HG03460 (cell line): ENCODE measurements around the gene MEPCE.
"Not testable (repeated sequence)": the region's sequence is repeated elsewhere in the genome, so short reads cannot be mapped to it uniquely, and the experiment has no call there.

Experiments used
- ATAC-seq: cut with Tn5 transposase; IDR thresholded peaks from one replicate; pipeline ENCODE4 v1.9.1; 2021; ENCODE audit not compliant: unreplicated experiment

The MEPCE gene

GRCh38 chr7:100429637-100430492 lies at the start of gene MEPCE:
MEPCE (plus strand) TSS chr7:100429831; CDS start chr7:100430019, 188 bp downstream.
- ATAC-seq: peak; percentile 35

- no peak for ATAC-seq
Measured at GRCh38 chr7:100380196-100380595, 49.4 kb upstream of the MEPCE start.

GRCh38 chr7:100381531-100382233 lies 47.9 kb upstream of the MEPCE start:
- ATAC-seq: not testable (repeated sequence)

- ATAC-seq: not testable (repeated sequence)
Measured at GRCh38 chr7:100382234-100382853, 47.3 kb upstream of the MEPCE start.

DNA sequence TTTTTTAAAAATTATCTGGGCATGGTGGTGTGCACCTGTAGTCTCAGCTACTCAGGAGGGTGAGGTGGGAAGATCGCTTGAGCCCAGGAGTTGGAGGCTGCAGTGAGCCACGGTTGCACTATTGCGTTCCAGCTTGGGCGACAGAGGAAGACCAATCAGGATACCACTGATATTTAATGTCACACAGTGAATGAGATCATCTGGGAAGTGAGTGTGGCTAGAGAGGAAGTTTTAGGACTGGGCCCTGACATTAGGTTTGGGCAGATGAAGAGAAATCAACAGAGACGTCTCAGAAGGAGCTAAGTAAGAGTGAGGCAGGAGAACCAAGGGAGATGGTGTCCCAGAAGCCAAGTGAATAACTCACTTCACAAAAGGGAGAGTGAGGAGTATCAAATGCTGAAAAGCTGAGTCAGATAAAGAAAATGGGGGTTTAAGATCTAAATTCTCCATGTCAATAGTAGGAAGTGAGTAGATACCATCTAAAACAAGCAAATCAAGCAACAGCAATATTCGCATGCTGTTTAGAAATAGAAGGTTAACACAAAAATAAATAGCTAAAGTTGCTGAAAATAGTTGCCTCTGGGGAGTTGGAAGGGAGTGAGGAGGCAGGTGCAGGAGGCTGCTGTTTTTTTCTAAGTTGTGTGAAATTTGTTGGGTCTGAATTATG lies 44.9 kb upstream of the MEPCE start:
- ATAC-seq: no peak

GRCh38 chr7:100386940-100387339 lies 42.7 kb upstream of the MEPCE start:
- no peak for ATAC-seq

DNA sequence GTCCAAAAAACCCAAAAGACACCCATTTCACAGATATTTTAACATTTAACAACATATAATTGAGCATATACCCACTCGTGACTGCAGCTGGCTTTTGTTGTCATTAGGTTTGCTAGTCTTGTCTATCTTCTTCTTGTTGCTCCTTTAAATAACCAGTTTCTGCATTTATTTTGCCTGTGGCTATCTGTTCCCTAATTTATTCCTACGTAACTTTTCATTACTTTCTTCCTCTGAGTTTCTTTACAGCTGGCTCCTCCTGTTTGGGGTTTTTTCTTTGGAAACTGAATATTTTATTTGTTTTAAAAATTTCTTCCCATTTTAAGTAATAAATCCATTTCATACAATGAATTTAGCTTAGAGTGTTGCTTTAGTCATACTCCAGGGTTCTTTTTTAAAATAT lies 41.9 kb upstream of the MEPCE start:
- no peak for ATAC-seq

DNA sequence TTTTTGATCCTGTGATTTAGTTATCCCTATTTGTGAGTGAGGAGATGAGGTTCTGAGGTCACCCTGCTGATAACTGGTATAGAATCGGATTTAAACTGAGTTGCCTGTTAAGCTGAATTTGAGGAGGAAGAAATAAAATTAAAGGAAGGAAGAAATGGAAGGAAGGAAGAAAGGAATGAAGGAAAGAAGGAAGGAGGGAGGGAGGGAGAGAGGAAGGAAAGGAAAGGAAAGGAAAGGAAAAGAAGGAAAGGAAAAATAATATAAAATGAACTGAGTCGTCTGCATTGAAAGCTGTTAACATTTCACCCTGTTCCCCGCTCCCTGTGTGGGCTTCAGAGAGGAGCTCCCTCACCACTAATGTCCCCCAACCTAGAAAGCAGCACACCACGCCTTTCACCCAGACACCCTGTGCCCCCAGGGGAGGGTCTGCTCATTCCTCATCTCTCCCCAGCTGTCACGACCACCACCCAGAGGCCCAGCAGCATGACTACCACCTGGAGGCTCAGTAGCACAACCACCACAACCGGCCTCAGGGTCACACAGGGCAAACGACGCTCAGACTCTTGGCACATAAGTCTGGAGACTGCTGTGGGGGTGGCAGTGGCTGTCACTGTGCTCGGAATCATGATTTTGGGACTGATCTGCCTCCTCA lies 40.1 kb upstream of the MEPCE start:
- ATAC-seq: no peak

DNA sequence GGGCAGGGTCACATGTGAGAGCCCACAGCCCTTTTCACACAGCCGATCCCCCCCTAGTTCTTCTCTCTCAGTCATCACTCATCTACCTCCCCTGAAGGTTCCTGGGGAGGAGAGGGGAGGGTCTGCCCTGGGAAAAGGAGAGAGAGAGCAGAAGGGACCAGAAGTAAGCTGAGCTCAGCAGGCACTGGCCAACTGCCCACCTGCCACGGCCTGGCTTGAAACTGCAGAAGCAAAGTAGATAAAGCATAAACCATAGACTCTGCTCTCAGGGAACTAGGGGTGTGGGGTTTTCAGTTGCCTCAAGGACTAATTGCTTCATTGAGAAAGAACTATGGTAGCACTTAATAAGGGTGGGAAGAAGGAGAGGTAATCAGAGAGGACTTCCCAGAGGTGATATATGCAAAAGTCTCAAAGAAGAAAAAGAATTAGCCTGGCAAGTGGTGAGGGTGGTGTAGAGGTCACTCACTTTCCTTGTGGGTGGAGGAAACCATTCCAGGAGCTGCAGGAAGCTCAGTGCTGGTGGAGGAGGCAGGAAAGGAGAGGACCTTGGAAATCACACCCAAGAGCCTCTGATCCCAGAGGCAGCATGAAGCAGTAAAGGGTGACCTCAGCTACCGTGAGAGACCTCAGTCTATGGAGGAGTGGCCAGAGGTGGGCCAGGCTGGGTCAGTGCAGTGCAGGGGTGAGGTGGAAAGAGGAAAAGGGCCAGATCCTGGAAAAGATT lies 39.2 kb upstream of the MEPCE start:
- no peak for ATAC-seq

DNA sequence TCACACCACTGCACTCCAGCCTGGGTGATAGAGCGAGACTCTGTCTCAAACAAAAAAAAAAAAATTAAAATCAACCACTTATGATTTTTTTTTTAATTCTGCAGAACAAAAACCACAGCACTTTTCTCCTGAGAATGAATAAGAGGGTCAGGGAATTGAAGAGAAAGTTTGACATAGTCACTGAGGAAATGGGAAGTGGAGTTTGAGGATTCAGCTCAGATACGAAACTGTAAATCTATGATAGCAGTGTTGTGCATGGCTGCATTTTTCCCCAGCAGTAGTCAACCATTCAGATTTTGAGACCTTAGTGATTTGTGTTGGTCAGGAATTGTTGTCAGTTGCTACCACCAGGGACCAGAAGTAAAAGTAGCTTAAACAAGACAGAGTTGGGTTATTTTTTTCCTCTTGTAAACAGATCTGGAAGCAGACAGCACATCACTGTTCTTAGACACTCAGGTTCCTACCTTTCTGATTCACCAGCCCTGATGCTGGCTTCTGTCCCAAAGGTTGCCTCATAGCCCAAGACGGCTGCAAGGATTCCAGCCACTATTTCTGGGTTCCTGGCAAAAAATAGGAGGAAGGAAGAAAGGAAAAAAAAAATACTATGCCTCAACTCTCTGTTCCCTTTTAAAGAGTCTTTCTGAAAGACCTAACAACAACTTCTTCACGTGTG lies 36.3 kb upstream of the MEPCE start:
- no peak for ATAC-seq

DNA sequence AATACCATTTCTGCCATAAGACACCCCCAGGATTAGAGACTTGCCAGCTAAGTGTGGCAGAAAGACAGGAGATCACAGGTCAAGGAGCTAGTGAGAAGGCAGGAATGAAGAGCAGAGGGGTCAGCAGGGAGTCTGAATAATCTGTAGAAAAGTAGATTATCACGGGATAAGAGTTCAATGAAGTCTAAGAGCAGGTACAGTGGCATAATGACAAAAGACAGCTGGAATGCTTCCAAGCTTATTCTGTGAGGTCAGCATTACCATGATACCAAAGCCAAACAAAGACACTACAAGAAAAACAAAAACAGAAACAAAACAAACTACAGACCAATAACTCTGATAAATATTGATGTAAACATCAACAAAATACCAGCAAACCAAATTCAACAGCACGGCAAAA lies 35.6 kb upstream of the MEPCE start:
- ATAC-seq: no peak

GRCh38 chr7:100396421-100396982 lies 33.1 kb upstream of the MEPCE start:
- ATAC-seq: peak; percentile 89

- ATAC-seq: no peak
Measured at GRCh38 chr7:100397315-100398081, 32.1 kb upstream of the MEPCE start.

- no peak for ATAC-seq
Measured at GRCh38 chr7:100398239-100398638, 31.4 kb upstream of the MEPCE start.

GRCh38 chr7:100400041-100400440 lies 29.6 kb upstream of the MEPCE start:
- no peak for ATAC-seq

- no peak for ATAC-seq
Measured at GRCh38 chr7:100400656-100401055, 29.0 kb upstream of the MEPCE start.

DNA sequence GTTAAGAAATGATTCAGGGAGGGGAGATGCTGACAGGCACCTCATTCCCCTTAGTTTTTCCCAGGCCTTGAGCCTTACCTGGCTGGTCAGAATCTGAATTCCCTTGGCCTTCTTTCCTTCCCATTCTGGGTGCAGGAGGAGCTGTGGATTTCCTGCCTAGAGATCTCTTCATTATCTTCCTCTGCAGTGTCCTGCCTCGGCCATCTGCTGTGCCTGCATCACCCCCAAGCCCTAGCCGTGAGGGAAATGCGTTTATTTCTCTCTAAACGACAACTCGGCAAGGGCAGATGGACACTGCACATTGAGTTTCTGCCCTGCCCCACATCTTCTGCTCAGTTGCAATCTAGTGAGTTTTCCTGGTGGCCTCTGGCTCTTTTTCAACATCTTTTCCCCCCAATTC lies 27.8 kb upstream of the MEPCE start:
- no peak for ATAC-seq

DNA sequence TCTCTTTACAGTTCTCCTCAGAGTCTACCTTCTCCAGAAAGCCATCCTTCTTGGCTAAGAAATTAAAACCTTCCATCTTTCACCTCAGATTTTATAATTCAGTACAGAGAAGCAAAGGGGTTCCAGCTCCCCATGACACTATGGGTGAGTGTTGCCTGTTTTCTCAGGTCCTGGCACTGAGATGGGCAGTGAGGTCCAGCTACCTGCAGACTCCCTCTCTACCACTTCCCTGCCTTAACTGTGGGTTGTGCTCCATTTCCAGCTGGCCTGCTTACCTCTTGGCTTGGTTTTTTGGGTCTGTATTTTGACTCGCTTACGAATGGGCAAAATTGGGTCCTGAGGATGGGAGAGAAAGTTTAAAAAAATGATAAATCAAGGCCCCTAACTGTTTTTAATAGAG lies 27.4 kb upstream of the MEPCE start:
- no peak for ATAC-seq

DNA sequence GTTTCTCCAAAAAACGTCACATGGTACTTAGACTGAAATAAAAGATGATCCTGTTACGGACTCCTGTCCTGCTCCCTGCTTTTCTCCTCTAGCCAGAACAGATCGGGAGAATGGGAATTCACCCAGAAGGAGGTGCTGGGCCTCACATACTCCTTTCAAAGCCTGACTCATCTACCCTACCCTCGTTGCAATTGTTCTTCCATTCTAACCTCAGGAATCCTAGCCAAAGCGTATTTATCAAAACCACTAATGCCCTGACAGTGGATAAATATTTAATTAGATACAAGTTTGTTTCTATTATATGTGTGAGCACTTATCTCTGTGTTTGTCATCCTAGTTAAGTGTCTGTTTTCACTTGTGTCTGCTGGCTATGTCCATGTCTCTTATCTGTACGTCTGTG lies 22.9 kb upstream of the MEPCE start:
- no peak for ATAC-seq
